DMS79 (cell line): ENCODE measurements around the gene HSPA1L.

Experiments
- DNase-seq: peaks from one replicate; lab custom pipeline; 2025; lab: John Stamatoyannopoulos, UW

HSPA1L gene

GRCh38 chr6:31781244-31782125 lies 33.6 kb downstream of the HSPA1L start:
- no peak for DNase-seq

GRCh38 chr6:31780507-31781243 lies 34.4 kb downstream of the HSPA1L start:
- DNase-seq: no peak

GRCh38 chr6:31779908-31780307 lies 35.2 kb downstream of the HSPA1L start:
- DNase-seq: no peak

GRCh38 chr6:31778999-31779885 lies 35.8 kb downstream of the HSPA1L start:
- DNase-seq: no peak

- no peak for DNase-seq
These were observed 36.9 kb downstream of the HSPA1L start for GRCh38 chr6:31778193-31778592.

- no peak for DNase-seq
These were observed 37.4 kb downstream of the HSPA1L start for GRCh38 chr6:31777667-31778050.

- DNase-seq: peak; percentile 68
These were observed 38.0 kb downstream of the HSPA1L start, which contains the start of gene VWA7 for GRCh38 chr6:31776989-31777666. Gene VWA7, minus strand, starts transcription at chr6:31777328. Its CDS starts 549 bp downstream, at chr6:31776779.

- DNase-seq: no peak
These were observed 38.5 kb downstream of the HSPA1L start for GRCh38 chr6:31776485-31776988.

- no peak for DNase-seq
These were observed 39.2 kb downstream of the HSPA1L start for GRCh38 chr6:31775633-31776484.

- DNase-seq: no peak
These were observed 39.9 kb downstream of the HSPA1L start for GRCh38 chr6:31775184-31775583.

GRCh38 chr6:31771992-31772358 lies 43.1 kb downstream of the HSPA1L start:
- no peak for DNase-seq

GRCh38 chr6:31770860-31771259 lies 44.2 kb downstream of the HSPA1L start:
- DNase-seq: no peak

GRCh38 chr6:31769684-31770371 lies 45.3 kb downstream of the HSPA1L start:
- DNase-seq: no peak

GRCh38 chr6:31768363-31769257 lies 46.5 kb downstream of the HSPA1L start:
- no peak for DNase-seq

- no peak for DNase-seq
These were observed 47.9 kb downstream of the HSPA1L start for GRCh38 chr6:31767096-31767645.

GRCh38 chr6:31765910-31766794 lies 48.9 kb downstream of the HSPA1L start:
- DNase-seq: no peak

- DNase-seq: no peak
These were observed 49.5 kb downstream of the HSPA1L start for GRCh38 chr6:31765559-31765909.

GRCh38 chr6:31764198-31764597 lies 50.9 kb downstream of the HSPA1L start:
- DNase-seq: no peak
